ENCODE data around the gene TIMP2. TPM values are rescaled to one million over a fixed set of nuclear protein-coding genes. Genes with fewer than 3 reads are reported as not detected.

Gene TIMP2
- total and polyA plus RNA-seq, 2 donors from 2014 or later, result 72.1 to 172 TPM

DNA sequence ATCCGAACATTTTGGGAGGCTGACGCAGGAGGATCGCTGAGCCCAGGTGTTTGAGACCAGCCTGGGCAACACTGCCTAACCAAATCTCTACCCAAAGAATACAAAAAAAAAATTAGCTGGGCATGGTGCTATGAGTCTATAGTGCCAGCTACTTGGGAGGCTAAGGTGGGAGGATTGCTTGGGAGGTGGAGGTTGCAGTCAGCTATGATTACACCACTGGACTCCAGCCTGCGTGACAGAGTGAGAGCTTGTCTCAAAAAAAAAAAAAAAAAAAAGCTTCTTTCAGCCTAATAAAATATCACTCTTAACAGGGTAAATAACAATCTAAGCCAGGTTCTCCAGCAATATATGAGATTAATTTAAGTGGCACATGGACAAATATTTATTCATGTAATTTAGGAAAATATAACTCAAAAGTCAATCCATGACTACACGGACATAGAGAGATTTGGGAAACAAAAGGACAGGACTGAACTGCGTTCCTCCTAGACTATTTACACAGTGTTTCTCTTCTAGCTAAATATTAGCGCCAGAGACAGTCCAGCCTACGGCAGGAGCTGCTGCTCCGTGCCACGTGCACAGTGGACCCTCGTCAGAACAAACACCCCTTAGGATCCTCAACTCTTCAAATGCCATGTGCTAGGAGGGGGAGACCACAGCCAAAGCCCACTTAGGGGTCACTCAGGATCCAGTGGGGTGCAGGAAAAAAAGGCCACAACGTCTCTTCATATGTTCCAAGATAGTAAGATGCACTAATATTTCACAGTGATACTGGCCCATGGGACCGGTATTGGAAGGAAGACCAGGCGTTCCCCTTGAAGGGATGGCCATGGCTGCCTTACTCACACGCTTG, 93.3 kb downstream of the TIMP2 start:
- H3K9me3 ChIP-seq (ENCODE audit: control insufficient read depth in 2 of 3, insufficient read depth in 1 of 3, low read length in 3 of 3), result no peaks in the 10 kb centered on the region
- peaks cover 13 to 78% (median 58%) of the 10 kb centered on the region in 3 donors for H3K36me3 ChIP-seq (ENCODE audit: control insufficient read depth in 2 of 3, insufficient read depth in 3 of 3, low read length in 3 of 3)
- intact Hi-C loops (cut with DNase I), result no loop called here
- no peaks in the 10 kb centered on the region for H3K4me1 ChIP-seq (ENCODE audit: control insufficient read depth in 2 of 3, insufficient read depth in 2 of 3, low read depth in 1 of 3, low read length in 3 of 3)
- H3K9ac ChIP-seq (ENCODE audit: low read length in 3 of 3), result no peak overlapping the region
- no peak overlapping the region for H3K27ac ChIP-seq (ENCODE audit: low read depth in 2 of 2, low read length in 2 of 2)
- H3K4me3 ChIP-seq (ENCODE audit: low read length in 3 of 3), result no peak overlapping the region
- no peak for DNase-seq
- no peak for FAIRE-seq
- TF ChIP-seq, protein P1, sequence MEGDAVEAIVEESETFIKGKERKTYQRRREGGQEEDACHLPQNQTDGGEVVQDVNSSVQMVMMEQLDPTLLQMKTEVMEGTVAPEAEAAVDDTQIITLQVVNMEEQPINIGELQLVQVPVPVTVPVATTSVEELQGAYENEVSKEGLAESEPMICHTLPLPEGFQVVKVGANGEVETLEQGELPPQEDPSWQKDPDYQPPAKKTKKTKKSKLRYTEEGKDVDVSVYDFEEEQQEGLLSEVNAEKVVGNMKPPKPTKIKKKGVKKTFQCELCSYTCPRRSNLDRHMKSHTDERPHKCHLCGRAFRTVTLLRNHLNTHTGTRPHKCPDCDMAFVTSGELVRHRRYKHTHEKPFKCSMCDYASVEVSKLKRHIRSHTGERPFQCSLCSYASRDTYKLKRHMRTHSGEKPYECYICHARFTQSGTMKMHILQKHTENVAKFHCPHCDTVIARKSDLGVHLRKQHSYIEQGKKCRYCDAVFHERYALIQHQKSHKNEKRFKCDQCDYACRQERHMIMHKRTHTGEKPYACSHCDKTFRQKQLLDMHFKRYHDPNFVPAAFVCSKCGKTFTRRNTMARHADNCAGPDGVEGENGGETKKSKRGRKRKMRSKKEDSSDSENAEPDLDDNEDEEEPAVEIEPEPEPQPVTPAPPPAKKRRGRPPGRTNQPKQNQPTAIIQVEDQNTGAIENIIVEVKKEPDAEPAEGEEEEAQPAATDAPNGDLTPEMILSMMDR (IDR thresholded peaks at IDR 0.05; ENCODE audit: borderline replicate concordance, extremely low read depth, insufficient read depth), result no peak
- H3K27me3 ChIP-seq (ENCODE audit: control insufficient read depth, insufficient read depth, low read length), result no peaks in the 10 kb centered on the region

DNA sequence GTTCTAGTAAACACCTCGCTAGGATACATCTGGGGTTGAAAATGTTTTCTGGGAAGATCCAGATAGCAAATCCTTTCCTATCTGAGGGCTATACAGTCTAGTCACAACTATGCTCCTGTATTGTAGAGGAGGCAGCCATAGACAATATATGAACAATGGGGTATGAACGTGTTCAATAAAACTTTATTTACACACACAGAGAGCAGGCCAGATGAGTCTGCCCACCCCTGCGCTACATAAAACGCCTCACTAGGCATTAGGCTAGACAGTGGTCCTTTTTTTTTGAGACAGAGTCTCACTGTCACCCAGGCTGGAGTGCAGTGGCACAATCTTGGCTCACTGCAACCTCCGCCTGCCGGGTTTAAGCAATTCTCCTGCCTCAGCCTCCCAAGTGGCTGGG, 95.7 kb downstream of the TIMP2 start:
- Histone ChIP-seq H3K9ac (ENCODE audit: low read length in 3 of 3) (no peak overlapping the region), H3K36me3 (ENCODE audit: control insufficient read depth in 2 of 3, insufficient read depth in 3 of 3, low read length in 3 of 3) (peaks cover 10 to 61% (median 46%) of the 10 kb centered on the region in 3 donors), H3K27me3 (ENCODE audit: control insufficient read depth, insufficient read depth, low read length) (no peaks in the 10 kb centered on the region), H3K9me3 (ENCODE audit: control insufficient read depth in 2 of 3, insufficient read depth in 1 of 3, low read length in 3 of 3) (no peaks in the 10 kb centered on the region), H3K4me1 (ENCODE audit: control insufficient read depth in 2 of 3, insufficient read depth in 2 of 3, low read depth in 1 of 3, low read length in 3 of 3) (no peaks in the 10 kb centered on the region), H3K4me3 (ENCODE audit: low read length in 3 of 3) (no peak overlapping the region), H3K27ac (ENCODE audit: low read depth in 2 of 2, low read length in 2 of 2) (no peak overlapping the region)
- FAIRE-seq, result no peak
- intact Hi-C loops (cut with DNase I), result no loop called here
- TF ChIP-seq, protein P1 (IDR thresholded peaks at IDR 0.05; ENCODE audit: borderline replicate concordance, extremely low read depth, insufficient read depth), result no peak
- DNase-seq, result no peak

DNA sequence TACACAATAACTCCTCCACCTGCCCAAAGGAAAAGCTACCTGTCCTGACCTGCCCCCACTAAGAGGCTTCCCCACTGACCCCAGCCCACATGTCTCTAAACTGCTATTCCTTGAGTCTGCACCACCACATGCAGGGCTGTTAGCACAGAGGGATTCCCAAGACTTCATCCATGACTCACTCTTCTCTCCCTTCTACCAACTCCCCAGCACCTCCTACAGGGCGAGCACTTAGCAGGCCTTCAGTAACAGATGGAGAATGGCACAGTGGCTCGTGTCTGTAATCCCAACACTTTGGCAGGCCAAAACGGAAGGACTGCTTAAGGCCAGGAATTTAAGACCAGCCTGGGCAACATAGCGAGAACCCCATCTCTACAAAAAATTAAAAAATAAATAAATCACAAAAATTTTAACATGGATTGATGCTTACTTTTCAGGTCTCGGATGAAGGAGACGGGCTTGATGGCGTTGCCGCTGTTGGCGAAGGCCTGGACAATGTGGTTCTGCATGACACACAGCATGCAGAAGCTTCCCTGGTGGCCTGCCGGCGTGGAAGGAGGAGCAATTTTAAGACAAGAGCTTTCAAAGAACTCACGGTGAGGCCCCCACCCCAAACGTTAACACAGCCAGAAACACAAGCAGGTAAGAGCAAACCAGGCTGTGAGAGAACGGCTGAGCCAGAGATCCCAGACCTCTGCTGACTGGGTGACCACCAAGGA, 96.6 kb downstream of the TIMP2 start:
- intact Hi-C loops (cut with DNase I), result no loop called here
- Histone ChIP-seq H3K4me3 (ENCODE audit: low read length in 3 of 3) (no peak overlapping the region), H3K27me3 (ENCODE audit: control insufficient read depth, insufficient read depth, low read length) (no peaks in the 10 kb centered on the region), H3K9me3 (ENCODE audit: control insufficient read depth in 2 of 3, insufficient read depth in 1 of 3, low read length in 3 of 3) (no peaks in the 10 kb centered on the region), H3K4me1 (ENCODE audit: control insufficient read depth in 2 of 3, insufficient read depth in 2 of 3, low read depth in 1 of 3, low read length in 3 of 3) (no peaks in the 10 kb centered on the region), H3K9ac (ENCODE audit: low read length in 3 of 3) (no peak overlapping the region), H3K27ac (ENCODE audit: low read depth in 2 of 2, low read length in 2 of 2) (no peak overlapping the region), H3K36me3 (ENCODE audit: control insufficient read depth in 2 of 3, insufficient read depth in 3 of 3, low read length in 3 of 3) (peaks cover 10 to 52% (median 44%) of the 10 kb centered on the region in 3 donors)
- TF ChIP-seq, protein P1 (IDR thresholded peaks at IDR 0.05; ENCODE audit: borderline replicate concordance, extremely low read depth, insufficient read depth), result no peak
- FAIRE-seq (no peak), DNase-seq (no peak)

Data from kidney (tissue), 14 donors.